GM15510 (cell line): Measurements from ENCODE around the gene SLC9A9.

Source experiments
- POLR2A ChIP-seq: IDR thresholded peaks from 3 replicates; pipeline ENCODE4 v1.6.1; 2011; ENCODE audit warnings: borderline replicate concordance; ENCODE audit not compliant: insufficient read length; ENCODE audit errors: extremely low read depth

The SLC9A9 gene

GRCh38 chr3:143329567-143330211, 518.6 kb downstream of the SLC9A9 start:
- TF ChIP-seq POLR2A: no peak

DNA sequence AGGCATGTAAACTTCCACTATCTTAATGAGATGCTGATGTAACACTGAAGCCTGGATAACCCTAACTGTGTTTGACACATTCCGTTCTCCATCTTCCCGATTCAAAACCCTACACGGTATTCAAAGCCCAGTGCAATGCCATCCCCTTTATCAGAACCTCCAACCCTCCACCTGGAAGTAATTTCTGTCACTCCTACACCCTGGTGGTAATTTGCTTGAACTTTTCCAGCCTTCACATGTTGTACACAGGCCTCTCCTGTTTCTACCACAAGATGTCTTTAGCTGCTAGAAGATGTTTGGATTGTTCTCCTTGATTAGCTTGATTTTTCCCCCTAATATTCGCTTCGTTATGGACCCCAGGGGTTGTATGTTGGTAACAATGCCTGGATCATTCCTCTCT, 519.8 kb downstream of the SLC9A9 start:
- no peak for TF ChIP-seq POLR2A

DNA sequence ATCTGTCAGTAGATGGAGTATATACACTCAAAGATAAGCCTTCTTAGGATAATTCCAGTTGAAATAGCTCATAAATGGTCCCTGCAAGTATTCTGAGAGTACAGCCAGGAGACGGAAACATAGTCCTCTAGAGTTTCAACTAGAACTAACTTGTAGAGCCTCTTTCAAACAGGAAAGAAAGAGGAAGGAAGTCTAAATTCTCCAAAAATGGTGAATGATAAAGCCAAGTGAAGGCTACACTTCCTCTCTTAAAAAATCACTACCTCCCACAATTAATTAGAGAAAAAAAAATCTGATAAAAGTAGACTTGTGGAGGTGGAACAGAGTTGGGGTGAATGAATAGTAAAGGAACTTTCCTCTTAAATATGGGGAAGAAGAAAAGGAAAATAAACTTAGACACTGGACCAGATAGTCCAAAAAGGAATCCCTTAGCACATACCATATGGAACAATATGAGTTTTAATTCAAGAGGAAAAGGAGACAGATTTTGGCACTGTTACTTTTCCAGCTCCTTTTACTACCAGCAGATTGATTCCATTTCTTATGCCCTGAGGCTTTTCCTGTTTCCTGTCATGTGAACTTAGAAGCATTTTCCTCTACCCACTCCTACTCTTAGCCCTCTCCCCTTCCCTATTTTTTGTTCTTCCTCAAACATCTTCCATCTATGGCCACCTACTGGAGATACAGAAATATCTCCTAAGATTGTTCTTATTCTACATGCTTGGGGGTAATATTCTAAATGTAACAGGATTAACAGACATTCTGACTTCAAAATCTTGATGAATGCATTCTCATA, 521.1 kb downstream of the SLC9A9 start:
- no peak for TF ChIP-seq POLR2A

DNA sequence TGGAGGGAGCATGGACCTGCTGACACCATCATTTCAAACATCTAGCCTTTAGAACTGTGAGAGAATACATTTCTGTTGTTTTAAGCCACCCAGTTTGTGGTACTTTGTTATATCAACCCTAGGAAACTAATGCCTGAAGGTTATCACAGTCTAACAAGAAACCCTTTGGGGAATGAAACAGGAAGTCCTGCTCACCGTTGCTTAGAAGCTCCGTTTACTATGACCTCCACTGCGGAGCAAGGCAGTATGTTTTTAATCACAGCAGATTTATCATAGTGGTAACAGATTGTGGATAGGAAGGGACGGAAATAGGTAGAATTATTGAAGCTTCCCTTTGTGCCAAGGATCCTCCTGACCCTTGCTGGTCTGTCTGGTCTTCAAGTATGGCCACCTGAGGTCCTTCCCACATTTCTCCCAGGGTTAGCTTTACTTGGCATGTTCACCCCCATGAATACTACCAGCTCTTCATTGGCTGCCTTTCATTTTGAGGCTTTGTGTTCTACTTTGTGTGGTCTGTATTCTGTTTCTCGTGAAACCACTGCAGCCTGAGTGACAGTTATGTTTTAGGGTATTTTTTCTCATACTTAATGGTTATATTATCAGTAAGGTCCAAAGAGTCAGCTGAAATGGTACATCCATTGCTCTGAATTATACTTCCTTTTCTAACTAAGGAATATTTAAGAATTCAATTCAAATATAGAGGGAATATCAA, 527.1 kb downstream of the SLC9A9 start:
- TF ChIP-seq POLR2A: no peak

DNA sequence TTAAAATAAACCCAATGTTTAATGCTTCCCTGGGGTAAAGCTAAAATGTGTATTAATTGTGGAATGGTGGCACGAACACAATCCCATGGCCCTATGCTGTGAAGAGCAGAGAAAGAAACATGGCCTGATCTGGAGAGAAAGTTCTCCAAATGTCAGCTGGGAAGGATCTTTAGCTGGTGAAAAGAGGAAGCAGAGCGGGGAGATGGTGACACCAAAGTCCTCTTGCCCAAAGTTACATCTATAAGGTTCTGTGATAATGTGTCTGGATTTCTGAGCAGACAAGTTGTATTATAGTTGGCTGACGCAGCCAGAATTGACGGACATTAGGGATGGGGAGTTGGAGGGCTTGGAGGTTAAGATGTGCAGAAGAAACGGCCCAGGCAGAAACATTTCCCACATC, 532.5 kb downstream of the SLC9A9 start:
- TF ChIP-seq POLR2A: no peak

GRCh38 chr3:143314251-143315093, 533.8 kb downstream of the SLC9A9 start:
- no peak for TF ChIP-seq POLR2A

- TF ChIP-seq POLR2A: no peak
Observed at GRCh38 chr3:143313893-143314188, 534.4 kb downstream of the SLC9A9 start.

DNA sequence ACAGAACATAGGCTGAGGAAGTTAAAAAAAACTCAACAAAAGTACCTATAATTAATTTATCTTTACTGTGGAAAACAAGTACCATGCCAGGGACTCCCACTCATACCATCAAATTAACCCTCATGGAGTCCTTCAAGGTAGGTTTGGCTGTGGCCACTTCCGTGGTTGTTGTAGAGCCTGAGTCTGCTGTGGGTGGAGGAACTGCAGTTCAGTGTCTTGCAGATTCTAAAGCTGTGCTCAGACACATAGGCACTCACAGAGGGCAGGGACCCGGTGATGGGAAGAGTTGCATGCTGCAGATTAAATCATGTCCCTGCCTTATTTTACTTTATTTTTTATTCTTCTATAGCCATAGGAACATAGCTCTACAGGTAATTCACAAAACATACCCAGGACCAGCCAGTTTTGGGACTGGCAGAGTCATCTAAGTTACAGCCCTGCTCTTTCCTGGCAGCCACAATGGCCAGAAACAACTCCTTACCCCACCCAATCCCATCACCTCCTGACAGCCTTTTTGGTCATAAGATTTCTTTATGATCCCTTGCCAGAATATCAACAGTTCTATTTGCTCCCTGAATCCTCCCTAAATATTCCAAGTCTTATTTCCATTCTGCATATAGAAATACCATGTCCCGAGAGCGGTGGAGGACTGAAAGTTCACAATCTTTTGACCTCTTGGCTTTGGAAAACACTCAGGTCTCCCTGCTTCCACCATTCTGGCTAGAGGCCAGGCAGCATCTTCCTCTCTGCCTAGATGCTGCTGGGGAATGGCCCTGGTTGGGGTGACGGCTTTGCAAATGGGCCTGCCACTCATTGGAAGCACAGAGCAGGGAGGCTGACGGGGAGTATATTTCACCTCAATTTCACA, 535.0 kb downstream of the SLC9A9 start:
- no peak for TF ChIP-seq POLR2A

DNA sequence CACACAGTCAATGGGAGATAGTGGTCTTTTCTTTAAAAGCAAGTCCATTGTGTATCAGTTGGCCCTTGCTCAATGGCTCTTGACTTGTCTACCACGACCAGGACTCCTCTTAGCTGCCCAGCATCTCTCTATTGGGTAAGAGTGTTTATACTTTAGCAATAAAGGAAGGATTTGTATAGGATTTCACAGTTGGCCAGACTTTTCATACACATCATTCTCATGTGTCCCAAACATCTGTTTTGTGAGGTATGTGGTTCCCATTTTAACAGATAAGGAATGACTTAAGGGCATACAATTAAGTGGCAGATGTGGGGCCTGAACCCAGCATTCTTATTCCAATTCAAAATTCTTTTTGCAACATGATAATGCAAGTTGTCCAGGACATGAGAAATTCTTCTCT, 537.2 kb downstream of the SLC9A9 start:
- no peak for TF ChIP-seq POLR2A

DNA sequence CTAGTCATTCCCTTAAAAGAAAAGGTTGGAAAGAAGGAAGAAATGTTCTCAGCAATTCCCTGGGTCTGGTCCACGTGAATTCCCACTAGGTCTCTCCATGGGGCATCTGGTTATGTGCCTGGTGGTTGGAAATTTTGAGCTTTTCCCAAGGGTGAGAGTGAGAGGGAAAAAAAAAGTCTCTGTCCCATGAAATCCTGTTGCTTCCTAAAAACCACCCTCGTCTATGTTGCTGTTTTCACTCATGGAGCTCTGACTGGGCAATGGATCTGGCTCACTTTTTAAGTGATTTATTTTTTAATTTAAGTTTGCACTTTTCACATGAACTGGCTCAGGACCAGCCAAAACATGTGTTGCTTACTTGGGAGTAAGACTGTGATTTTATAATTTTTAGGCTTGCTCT, 538.6 kb downstream of the SLC9A9 start:
- TF ChIP-seq POLR2A: no peak

GRCh38 chr3:143307613-143308183, 540.6 kb downstream of the SLC9A9 start:
- TF ChIP-seq POLR2A: no peak

DNA sequence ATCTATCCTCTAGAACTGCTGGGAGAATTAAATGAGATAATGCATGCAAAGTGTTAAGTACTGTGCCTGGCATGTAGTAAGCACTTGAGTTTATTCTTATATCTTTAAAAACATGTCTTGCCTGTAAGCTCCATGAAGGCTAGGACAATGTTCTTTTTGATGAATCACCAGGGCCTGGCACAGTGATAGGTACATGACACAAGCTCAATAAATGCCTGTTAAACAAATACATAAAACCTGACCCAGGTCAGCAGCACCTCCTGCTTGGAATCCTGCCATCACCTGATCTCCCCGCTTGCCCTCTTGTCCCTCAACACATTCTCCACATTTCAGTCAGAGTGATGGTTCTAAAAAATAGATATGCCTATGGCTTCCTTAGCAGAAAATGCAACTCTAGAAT, 541.9 kb downstream of the SLC9A9 start:
- TF ChIP-seq POLR2A: no peak

DNA sequence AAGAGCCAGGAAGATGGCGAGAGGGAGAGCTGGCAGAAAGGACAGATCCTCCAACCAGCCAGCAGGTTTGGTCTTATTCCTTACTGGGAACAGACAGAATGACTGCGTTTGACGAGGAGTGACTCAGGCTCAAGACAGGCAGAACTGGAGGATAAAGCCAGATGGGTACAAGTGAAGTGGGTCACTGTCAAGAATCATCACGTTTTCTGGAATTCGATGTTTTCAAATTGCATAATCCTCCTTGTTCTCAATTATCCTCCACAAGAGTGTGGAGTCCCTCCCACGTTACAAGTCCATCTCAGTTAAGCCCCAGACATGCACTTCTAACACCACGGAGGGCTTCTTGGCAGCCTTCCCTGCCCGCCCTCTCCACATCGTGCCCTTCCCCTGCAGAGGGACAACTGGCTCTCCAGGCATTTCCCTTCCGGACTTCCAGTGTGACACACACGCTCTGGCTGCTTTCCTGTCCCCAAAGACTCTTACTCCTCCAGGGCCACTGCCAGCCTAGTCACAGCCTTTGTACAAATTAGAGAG, 545.6 kb downstream of the SLC9A9 start:
- TF ChIP-seq POLR2A: no peak
